HG03135 (cell line): Measurements from ENCODE around the gene ZMIZ1.

Experiments
- ATAC-seq: cut with Tn5 transposase; IDR thresholded peaks from one replicate; pipeline ENCODE4 v1.9.1; 2021; ENCODE audit warnings: mild to moderate bottlenecking, moderate library complexity; ENCODE audit not compliant: unreplicated experiment

The ZMIZ1 gene

DNA sequence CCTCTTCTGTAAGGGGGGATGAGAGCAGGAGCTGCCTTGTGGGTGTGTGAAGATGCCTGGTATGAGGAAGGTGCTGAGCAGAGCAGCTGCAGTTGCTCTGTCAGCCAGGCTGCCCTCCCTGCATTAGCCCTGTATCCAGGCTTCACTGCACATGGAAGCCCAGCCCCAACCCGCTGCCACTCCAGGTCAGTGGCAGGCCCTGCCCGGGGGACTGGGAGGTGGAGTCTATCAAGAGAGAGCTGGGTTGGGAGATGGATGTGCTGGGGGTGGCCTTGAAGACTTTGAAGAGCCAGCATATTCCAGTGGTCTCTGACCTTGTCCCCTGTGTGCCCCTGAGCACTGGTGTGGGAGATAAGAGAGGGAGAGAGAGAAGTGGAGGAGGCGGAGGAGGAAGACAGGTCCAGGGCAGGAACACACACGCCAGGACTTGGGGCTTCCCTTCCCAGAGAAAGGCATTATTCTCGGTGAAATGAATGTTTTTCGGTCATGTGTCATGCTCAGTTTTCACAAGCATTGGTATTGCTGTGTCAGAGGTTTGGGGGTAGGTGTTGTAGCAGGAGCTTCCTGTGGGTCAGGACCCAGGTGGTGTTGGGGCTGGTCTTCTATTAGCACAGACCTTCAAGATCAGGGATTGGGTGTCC, 281.1 kb downstream of the ZMIZ1 start:
- no peak for ATAC-seq

DNA sequence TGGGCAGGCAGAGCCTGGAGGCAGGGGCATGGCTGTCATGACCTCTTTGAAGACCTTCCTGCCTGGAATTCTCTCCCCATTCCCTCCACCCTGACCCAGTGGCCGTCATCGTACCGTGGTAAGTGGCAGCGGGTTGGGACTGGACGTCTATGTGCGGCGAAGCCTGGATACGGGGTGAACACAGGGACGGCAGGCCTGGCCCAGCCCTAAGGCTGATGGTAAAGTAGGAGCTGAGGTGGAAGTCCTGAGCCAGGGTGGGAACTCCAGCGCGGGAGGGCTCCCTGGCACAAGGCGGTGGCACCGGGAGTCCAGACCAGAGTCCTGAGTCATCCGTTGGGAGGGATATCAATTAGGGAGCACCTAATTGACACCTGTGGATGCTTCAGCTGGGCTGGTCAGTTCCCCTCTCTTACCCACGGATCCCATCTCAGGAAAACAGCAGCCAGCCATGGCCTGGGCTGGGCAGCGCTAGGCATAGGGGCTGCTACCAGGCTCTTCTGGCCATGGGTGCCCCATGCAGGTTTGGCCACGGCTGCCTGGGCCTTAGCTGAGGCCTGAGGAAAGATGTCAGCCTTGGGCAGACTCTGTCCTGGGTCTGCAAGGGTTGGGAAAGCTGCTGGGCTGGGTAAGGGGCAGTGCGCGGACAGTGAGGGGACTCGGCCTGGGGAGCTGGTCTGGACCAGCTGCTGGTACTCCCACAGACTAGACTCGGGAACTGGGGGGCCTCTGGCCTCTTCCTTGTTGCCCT, 281.8 kb downstream of the ZMIZ1 start:
- ATAC-seq, result no peak

DNA sequence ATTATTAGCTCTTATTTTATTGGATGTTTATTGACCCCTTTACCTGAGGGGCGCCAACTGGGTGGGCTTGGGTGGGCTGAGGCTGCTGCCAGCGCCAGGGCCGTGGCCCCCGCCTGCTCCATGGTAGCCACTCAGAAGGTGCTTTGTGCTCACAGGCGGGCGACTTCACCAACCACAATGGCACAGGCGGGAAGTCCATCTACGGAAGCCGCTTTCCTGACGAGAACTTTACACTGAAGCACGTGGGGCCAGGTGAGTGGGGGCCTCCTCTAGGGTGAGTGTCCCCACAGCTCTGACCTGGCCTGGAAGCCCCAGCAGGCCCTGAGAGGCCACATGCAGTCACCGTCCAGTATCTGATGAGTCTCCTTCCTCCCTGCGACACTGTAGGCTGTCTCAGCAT, 282.6 kb downstream of the ZMIZ1 start:
- ATAC-seq, result no peak

DNA sequence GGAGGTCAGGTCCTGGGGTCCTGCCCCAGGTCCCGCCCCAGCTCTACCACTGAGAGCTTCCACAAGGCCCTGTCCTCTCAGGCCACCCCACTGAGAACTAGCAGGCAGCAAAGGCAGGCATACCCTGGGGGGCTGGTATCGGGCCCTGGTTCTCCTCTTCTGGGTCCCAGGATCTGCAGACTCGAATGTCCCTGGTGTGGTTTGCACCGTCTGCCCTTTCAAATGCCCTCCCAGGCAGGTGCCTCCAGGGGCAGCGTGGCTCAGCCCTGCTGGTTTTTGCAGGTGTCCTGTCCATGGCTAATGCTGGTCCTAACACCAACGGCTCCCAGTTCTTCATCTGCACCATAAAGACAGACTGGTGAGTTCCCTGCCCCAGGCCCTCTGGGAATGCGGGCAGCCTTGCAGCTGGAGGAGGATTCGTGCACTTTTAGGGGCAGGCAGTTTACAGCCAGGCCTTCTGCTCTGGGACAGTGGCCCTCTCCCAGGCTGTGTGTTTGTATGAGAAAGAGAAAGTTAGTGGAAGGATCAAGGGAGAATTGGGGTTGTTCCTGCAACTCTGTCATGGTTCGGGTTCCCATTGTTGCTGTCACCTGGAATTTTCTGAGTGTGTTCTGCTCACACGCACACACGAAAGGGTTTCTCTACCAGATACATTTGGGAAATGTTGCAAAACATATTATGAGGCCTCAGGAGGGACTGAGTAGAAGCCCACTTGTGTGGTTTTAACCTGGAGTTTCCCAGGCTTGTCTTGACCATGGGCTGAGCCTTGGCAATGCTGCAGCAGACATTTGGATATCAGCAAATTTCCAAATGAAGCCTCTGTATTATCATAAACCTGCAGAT, 283.5 kb downstream of the ZMIZ1 start:
- ATAC-seq, result no peak

DNA sequence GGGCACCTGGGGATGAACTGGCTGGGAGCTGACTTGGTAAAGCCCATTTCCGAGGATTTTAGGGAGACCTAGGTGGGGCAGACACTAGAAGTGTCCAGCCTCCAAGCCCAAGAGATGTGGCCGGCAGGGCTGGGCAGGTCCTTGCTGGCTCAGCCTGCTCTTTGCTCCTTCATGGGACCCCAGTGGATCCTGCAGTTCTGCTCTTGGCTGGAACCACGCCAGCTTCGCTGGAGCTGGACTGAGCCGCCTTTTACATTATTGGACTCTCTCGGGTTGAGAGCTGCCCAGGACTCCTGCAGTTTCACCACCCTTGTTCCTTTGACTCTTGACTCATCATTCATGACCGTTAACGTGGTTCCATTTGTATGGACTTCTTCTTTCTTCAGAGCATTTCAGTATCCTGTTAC, 284.2 kb downstream of the ZMIZ1 start:
- no peak for ATAC-seq

- no peak for ATAC-seq
Observed at GRCh38 chr10:79353726-79354125, 285.0 kb downstream of the ZMIZ1 start.

- ATAC-seq, result no peak
Observed at GRCh38 chr10:79354141-79354540, 285.4 kb downstream of the ZMIZ1 start.

DNA sequence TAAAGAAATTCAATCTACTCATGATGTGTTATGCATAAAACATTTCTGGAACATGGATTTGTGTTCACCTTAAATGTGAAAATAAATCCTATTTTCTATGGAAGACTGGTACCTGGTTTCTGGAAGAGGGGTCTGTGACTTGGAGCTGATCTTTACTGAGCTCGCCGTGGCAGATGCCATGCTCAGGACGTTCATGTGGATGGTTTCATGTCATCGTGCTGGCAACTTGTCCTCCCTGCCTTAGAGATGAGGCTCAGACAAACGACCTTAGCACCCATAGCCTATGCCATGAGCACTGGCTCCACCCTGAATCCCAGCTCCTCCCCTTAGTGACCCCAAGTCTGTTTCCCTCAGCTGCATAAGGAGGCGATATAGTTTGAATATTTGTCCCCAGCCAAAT, 285.8 kb downstream of the ZMIZ1 start:
- ATAC-seq, result no peak

DNA sequence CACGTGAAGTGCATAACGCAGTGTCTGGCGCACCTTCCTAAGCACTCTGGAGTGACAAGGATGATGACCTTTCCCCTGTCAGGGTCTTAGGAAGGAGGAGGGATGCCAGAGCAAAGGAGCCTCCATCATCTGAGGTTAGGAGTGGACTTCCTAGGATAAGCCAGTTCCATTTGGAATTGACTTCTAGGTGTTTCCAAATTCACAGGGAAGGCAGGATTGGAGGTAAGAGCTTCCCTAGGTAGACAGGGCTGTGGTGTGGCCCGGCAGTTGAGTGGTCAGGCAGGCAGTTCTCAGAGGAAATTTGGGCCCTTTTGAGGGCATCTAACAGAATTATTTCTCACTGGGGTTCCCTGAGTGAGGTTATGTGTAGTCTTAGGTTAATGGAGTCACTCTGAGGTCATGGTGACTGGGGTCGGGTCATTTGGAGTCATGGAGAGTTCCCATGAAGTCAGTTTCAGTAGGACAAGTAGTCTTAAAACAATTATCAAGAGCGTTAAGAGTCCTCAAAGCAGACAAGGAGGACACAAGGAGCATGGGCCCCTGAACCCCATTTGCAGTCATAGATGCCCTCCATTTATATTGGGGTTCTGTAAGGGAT, 286.8 kb downstream of the ZMIZ1 start:
- no peak for ATAC-seq

GRCh38 chr10:79356104-79356503, 287.3 kb downstream of the ZMIZ1 start:
- no peak for ATAC-seq

DNA sequence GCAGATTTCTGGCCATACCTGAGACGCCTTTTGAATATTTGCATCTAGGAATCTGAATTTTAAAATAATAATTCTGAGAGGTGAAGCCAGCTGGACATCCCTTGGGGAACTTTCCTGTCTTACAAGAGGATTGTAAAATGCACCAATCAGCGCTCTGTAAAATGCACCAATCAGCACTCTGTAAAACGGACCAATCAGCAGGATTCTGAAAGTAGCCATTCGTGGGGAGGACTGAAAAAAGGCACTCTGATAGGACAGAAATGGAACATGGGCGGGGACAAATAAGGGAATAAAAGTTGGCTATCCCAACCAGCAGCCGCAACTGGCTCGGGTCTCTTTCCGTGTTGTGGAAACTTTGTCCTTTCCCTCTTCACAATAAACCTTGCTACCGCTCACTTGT, 288.4 kb downstream of the ZMIZ1 start:
- ATAC-seq, result no peak

DNA sequence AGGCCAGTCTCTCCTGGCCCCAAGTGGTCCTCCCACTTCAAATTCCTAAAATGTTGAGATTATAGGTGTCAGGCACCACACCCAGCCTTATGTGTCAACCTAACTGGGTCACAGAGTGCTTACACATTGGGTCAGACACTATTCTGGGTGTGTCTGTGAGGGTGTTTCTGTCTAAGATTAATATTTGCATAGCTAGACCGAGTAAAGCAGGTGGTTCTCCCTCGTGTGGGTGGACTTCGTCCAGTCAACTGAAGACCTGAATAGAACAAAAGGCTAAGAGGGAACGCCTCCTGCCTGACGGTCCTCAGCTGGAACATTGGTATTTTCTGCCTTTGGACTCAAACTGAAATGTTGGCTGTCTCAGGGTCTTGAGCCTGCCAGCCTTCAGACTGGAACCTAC, 290.0 kb downstream of the ZMIZ1 start:
- ATAC-seq, result no peak

DNA sequence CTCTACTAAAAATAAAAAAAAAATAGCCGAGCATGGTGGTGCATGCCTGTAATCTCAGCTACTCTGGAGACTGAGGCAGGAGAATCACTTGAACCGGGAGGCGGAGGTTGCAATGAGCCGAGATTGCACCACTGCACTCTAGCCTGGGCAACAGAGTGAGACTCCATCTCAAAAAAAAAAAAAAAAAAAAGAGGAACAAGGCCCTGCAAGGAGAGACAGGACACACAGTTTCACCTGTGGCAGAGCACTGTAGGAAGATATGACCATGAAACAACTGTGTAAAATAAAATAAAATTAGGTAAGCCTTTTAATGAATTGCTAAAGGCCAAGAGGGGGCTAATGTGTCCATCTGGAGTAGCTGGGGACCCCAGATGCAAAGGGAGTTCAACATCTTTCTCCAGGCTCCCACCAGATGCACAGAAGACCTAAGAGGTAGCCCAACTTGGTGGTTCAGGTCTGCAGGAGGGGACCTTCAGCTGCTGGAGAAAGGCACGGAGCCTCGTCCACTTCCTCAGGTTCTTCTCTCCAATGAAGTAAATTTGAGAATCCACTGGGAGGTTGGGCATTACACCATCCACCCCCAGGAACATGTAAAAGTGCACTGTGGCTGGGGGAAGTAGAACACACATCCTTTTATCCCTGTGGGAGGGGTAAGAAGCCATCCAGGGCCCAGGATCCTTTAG, 291.2 kb downstream of the ZMIZ1 start:
- no peak for ATAC-seq

GRCh38 chr10:79360499-79361342, 292.0 kb downstream of the ZMIZ1 start:
- ATAC-seq, result no peak

DNA sequence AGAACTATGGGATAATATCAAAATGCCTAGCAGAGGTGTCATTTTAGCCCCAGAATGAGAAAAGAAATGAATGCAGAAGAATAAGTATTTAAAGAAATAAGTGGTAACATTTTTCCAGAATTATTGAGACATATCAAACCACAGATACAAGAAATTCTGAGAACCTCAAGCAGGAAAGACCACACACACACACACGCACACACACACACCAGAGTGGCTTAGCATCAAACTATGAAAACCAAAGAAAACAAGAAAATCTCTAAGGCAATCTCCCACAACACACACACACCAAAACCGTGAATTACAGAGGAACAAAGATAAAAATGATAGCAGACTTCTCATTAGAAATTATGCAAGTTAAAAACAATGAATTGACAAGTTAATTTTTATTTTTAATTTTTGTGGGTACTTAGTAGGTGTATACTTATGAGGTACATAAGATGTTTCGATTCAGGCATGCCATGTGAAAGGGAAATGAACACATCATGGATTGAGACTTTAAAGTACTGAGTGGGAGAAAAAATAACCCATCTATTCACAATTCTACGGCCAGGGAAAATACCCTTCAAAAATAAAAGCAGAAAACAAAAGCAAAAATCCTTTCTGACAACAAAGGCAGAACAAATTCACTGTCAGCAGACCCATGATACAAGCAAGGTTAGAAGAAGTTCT, 293.1 kb downstream of the ZMIZ1 start:
- no peak for ATAC-seq
